ENCODE data around the gene IPCEF1. TPM values are rescaled to one million over a fixed set of nuclear protein-coding genes. Genes with fewer than 3 reads are reported as not detected.

The IPCEF1 gene
- total and polyA plus RNA-seq, 2 of the 8 experiments (the other 6 are each of a cell fraction or from before 2014, with no cell fraction given), result 0.41 to 0.78 TPM

- TF ChIP-seq TAF7 (optimal IDR thresholded peaks at IDR 0.05; ENCODE audit: borderline replicate concordance, low read depth, low read length) (no peak), SIX5 (IDR thresholded peaks at IDR 0.05; ENCODE audit: low read depth, low read length) (no peak), SP2 (IDR thresholded peaks at IDR 0.05; ENCODE audit: low read length) (no peak), PHF8 (conservative IDR thresholded peaks at IDR 0.05; ENCODE audit: low read depth, low read length) (no peak)
Observed at GRCh38 chr6:154297721-154298120, 58.9 kb downstream of the IPCEF1 start (continued).
